ENCODE measurements around the gene CCDC33. TPM values are rescaled to one million over a fixed set of nuclear protein-coding genes. Genes with fewer than 3 reads are reported as not detected.

Gene CCDC33
- total RNA-seq, 4 donors from 2014 or later: 0.13 TPM; not detected in 3

GRCh38 chr15:74226761-74227540 lies 9.2 kb upstream of the CCDC33 start:
- Histone ChIP-seq H3K27me3 (no peaks in the 10 kb centered on the region), H3K36me3 (no peaks in the 10 kb centered on the region), H3K4me3 (replicated peaks in 1 of 3) (no peak overlapping the region), H3K9me3 (no peaks in the 10 kb centered on the region), H3K27ac (no peak overlapping the region), H3K4me1 (peaks cover 15 to 18% of the 10 kb centered on the region in 2 donors)
- WGBS, 2 donors: 90 to 96% methylated on average over 9 to 10 of the region's 10 CpGs
- DNase-seq: no peak
- intact Hi-C loops (cut with DNase I): no loop called here
- TF ChIP-seq POLR2A (IDR thresholded peaks at IDR 0.05) (no peak), CTCF (IDR thresholded peaks at IDR 0.05) (no peak)

GRCh38 chr15:74227968-74228722 lies 8.0 kb upstream of the CCDC33 start:
- WGBS, 2 donors: 48 to 52% methylated on average over 11 of the region's 11 CpGs
- H3K27ac ChIP-seq: no peak overlapping the region
- intact Hi-C loops (cut with DNase I): no loop called here

GRCh38 chr15:74228723-74229081 lies 7.4 kb upstream of the CCDC33 start:
- WGBS, 2 donors: 43 to 62% methylated on average over 16 to 17 of the region's 17 CpGs
- H3K27me3 ChIP-seq: no peaks in the 10 kb centered on the region
- peaks cover 14 to 25% of the 10 kb centered on the region in 2 donors for H3K4me1 ChIP-seq
- no peaks in the 10 kb centered on the region for H3K9me3 ChIP-seq
- no peak for DNase-seq
- H3K36me3 ChIP-seq: no peaks in the 10 kb centered on the region
- H3K4me3 ChIP-seq (replicated peaks in 1 of 3): no peak overlapping the region
- TF ChIP-seq POLR2A (IDR thresholded peaks at IDR 0.05) (no peak), CTCF (IDR thresholded peaks at IDR 0.05) (no peak)
- intact Hi-C loops (cut with DNase I): no loop called here
- no peak overlapping the region for H3K27ac ChIP-seq

More at GRCh38 chr15:74227968-74228722, 8.0 kb upstream of the CCDC33 start:
- TF ChIP-seq CTCF (IDR thresholded peaks at IDR 0.05) (no peak), POLR2A (IDR thresholded peaks at IDR 0.05) (no peak)
- Histone ChIP-seq H3K36me3 (no peaks in the 10 kb centered on the region), H3K27me3 (no peaks in the 10 kb centered on the region), H3K9me3 (no peaks in the 10 kb centered on the region), H3K4me3 (replicated peaks in 1 of 3) (no peak overlapping the region), H3K4me1 (peaks cover 11 to 25% of the 10 kb centered on the region in 2 donors)
- DNase-seq: no peak

GRCh38 chr15:74229686-74230085 lies 6.4 kb upstream of the CCDC33 start:
- Histone ChIP-seq H3K9me3 (no peaks in the 10 kb centered on the region), H3K36me3 (no peaks in the 10 kb centered on the region), H3K27ac (no peak overlapping the region), H3K4me1 (peaks cover 15 to 32% of the 10 kb centered on the region in 2 donors), H3K4me3 (replicated peaks in 1 of 3) (no peak overlapping the region), H3K27me3 (no peaks in the 10 kb centered on the region)
- DNase-seq: no peak
- 100% methylated on average over 3 of the region's 3 CpGs; no CpG with 5 or more reads in 1 of the 2 donors for WGBS, 2 donors
- intact Hi-C loops (cut with DNase I): no loop called here
- no peak for TF ChIP-seq POLR2A (IDR thresholded peaks at IDR 0.05)
- TF ChIP-seq CTCF (IDR thresholded peaks at IDR 0.05): no peak

GRCh38 chr15:74231475-74231874 lies 4.7 kb upstream of the CCDC33 start:
- H3K27me3 ChIP-seq: no peaks in the 10 kb centered on the region
- no peak overlapping the region for H3K4me3 ChIP-seq (replicated peaks in 1 of 3)
- DNase-seq: no peak
- intact Hi-C loops (cut with DNase I): no loop called here
- 93 to 96% methylated on average over 10 of the region's 10 CpGs for WGBS, 2 donors
- no peaks in the 10 kb centered on the region for H3K36me3 ChIP-seq
- H3K27ac ChIP-seq: no peak overlapping the region
- no peaks in the 10 kb centered on the region for H3K9me3 ChIP-seq
- no peak for TF ChIP-seq POLR2A (IDR thresholded peaks at IDR 0.05)
- TF ChIP-seq CTCF (IDR thresholded peaks at IDR 0.05): no peak
- H3K4me1 ChIP-seq: peaks cover 26 to 50% of the 10 kb centered on the region in 2 donors
